Activated naive CD4-positive, alpha-beta T cell treated with anti-CD3 and anti-CD28 coated beads, Interleukin-2, amount 50 U/mL, for 24 hours (primary cell): ENCODE results near the gene TRPM8.
A peak's percentile ranks its signal among the peaks of the same experiment; 100 is the strongest.

ENCODE experiments used
- H3K27ac Mint-ChIP-seq: one replicate; pipeline ENCODE4 v1.8.0; 2021; ENCODE audit warnings: mild to moderate bottlenecking, mixed read lengths
- H3K27me3 Mint-ChIP-seq: one replicate; pipeline ENCODE4 v1.8.0; 2021; ENCODE audit warnings: mixed read lengths
- H3K36me3 Mint-ChIP-seq: one replicate; pipeline ENCODE4 v1.8.0; 2021; ENCODE audit warnings: mixed read lengths
- H3K4me1 Mint-ChIP-seq: one replicate; pipeline ENCODE4 v1.8.0; 2021; ENCODE audit warnings: mixed read lengths
- H3K4me3 Mint-ChIP-seq: one replicate; pipeline ENCODE4 v1.8.0; 2021; ENCODE audit warnings: mild to moderate bottlenecking, mixed read lengths
- H3K9me3 Mint-ChIP-seq: one replicate; pipeline ENCODE4 v1.8.0; 2021; ENCODE audit warnings: mixed read lengths

Gene TRPM8

GRCh38 chr2:234026693-234027254 lies 109.6 kb downstream of the TRPM8 start:
- Mint-ChIP-seq H3K9me3 (peaks cover 8% of the 10 kb centered on the region), H3K27me3 (no peaks in the 10 kb centered on the region), H3K27ac (no peak overlapping the region), H3K36me3 (peaks cover 2% of the 10 kb centered on the region), H3K4me3 (peak overlapping the region; percentile 80), H3K4me1 (peaks cover 38% of the 10 kb centered on the region)

GRCh38 chr2:234027641-234028040 lies 110.5 kb downstream of the TRPM8 start:
- peaks cover 2% of the 10 kb centered on the region for H3K36me3 Mint-ChIP-seq
- H3K27me3 Mint-ChIP-seq = no peaks in the 10 kb centered on the region
- H3K4me3 Mint-ChIP-seq = no peak overlapping the region
- peak overlapping the region; percentile 25 for H3K27ac Mint-ChIP-seq
- H3K9me3 Mint-ChIP-seq = peaks cover 8% of the 10 kb centered on the region
- peaks cover 45% of the 10 kb centered on the region for H3K4me1 Mint-ChIP-seq

- Mint-ChIP-seq H3K4me3 (no peak overlapping the region), H3K27me3 (no peaks in the 10 kb centered on the region), H3K4me1 (peaks cover 42% of the 10 kb centered on the region), H3K27ac (no peak overlapping the region), H3K9me3 (peaks cover 6% of the 10 kb centered on the region), H3K36me3 (peaks cover 4% of the 10 kb centered on the region)
These were observed 112.1 kb downstream of the TRPM8 start for GRCh38 chr2:234029150-234029733.

GRCh38 chr2:234031207-234031606 lies 114.0 kb downstream of the TRPM8 start:
- H3K27me3 Mint-ChIP-seq = no peaks in the 10 kb centered on the region
- peaks cover 6% of the 10 kb centered on the region for H3K36me3 Mint-ChIP-seq
- H3K27ac Mint-ChIP-seq = no peak overlapping the region
- H3K4me3 Mint-ChIP-seq = no peak overlapping the region
- H3K4me1 Mint-ChIP-seq = peaks cover 29% of the 10 kb centered on the region
- peaks cover 8% of the 10 kb centered on the region for H3K9me3 Mint-ChIP-seq

GRCh38 chr2:234032279-234032856 lies 115.2 kb downstream of the TRPM8 start:
- no peak overlapping the region for H3K27ac Mint-ChIP-seq
- no peak overlapping the region for H3K4me3 Mint-ChIP-seq
- H3K4me1 Mint-ChIP-seq = peaks cover 18% of the 10 kb centered on the region
- peaks cover 16% of the 10 kb centered on the region for H3K9me3 Mint-ChIP-seq
- no peaks in the 10 kb centered on the region for H3K27me3 Mint-ChIP-seq
- peaks cover 10% of the 10 kb centered on the region for H3K36me3 Mint-ChIP-seq

GRCh38 chr2:234033174-234033573 lies 116.0 kb downstream of the TRPM8 start:
- Mint-ChIP-seq H3K4me3 (no peak overlapping the region), H3K27me3 (no peaks in the 10 kb centered on the region), H3K27ac (no peak overlapping the region), H3K9me3 (peaks cover 17% of the 10 kb centered on the region), H3K36me3 (peaks cover 10% of the 10 kb centered on the region), H3K4me1 (peaks cover 11% of the 10 kb centered on the region)

- Mint-ChIP-seq H3K27me3 (no peaks in the 10 kb centered on the region), H3K4me3 (peak overlapping the region; percentile 12), H3K27ac (no peak overlapping the region), H3K9me3 (peaks cover 17% of the 10 kb centered on the region), H3K4me1 (peaks cover 7% of the 10 kb centered on the region), H3K36me3 (peaks cover 10% of the 10 kb centered on the region)
These were observed 116.7 kb downstream of the TRPM8 start for GRCh38 chr2:234033885-234034284.

GRCh38 chr2:234038076-234038802 lies 121.1 kb downstream of the TRPM8 start:
- Mint-ChIP-seq H3K27me3 (peaks cover 2% of the 10 kb centered on the region), H3K9me3 (peaks cover 17% of the 10 kb centered on the region)

GRCh38 chr2:234044157-234044556 lies 127.0 kb downstream of the TRPM8 start:
- H3K36me3 Mint-ChIP-seq = no peaks in the 10 kb centered on the region
- no peaks in the 10 kb centered on the region for H3K9me3 Mint-ChIP-seq
- peaks cover 2% of the 10 kb centered on the region for H3K27me3 Mint-ChIP-seq
- H3K27ac Mint-ChIP-seq = no peak overlapping the region
- no peak overlapping the region for H3K4me3 Mint-ChIP-seq
- no peaks in the 10 kb centered on the region for H3K4me1 Mint-ChIP-seq

More at GRCh38 chr2:234038076-234038802, 121.1 kb downstream of the TRPM8 start:
- Mint-ChIP-seq H3K36me3 (peaks cover 10% of the 10 kb centered on the region), H3K4me1 (no peaks in the 10 kb centered on the region), H3K4me3 (no peak overlapping the region), H3K27ac (no peak overlapping the region)

- Mint-ChIP-seq H3K27me3 (peaks cover under 1% of the 10 kb centered on the region), H3K27ac (no peak overlapping the region), H3K4me3 (no peak overlapping the region), H3K4me1 (peaks cover 2% of the 10 kb centered on the region), H3K36me3 (no peaks in the 10 kb centered on the region), H3K9me3 (no peaks in the 10 kb centered on the region)
These were observed 129.3 kb downstream of the TRPM8 start for GRCh38 chr2:234046521-234046920.

- Mint-ChIP-seq H3K4me3 (no peak overlapping the region), H3K9me3 (no peaks in the 10 kb centered on the region), H3K4me1 (peaks cover 7% of the 10 kb centered on the region), H3K27me3 (no peaks in the 10 kb centered on the region), H3K27ac (no peak overlapping the region), H3K36me3 (no peaks in the 10 kb centered on the region)
These were observed 130.2 kb downstream of the TRPM8 start for GRCh38 chr2:234047361-234047760.

- no peaks in the 10 kb centered on the region for H3K27me3 Mint-ChIP-seq
These were observed 130.9 kb downstream of the TRPM8 start for GRCh38 chr2:234048049-234048448.

GRCh38 chr2:234050455-234051135 lies 133.4 kb downstream of the TRPM8 start, which contains the start of gene SPP2:
TSS of gene SPP2 (plus strand) at chr2:234050702. CDS start at chr2:234050787, 85 bp downstream.
- Mint-ChIP-seq H3K27me3 (no peaks in the 10 kb centered on the region), H3K9me3 (no peaks in the 10 kb centered on the region), H3K36me3 (no peaks in the 10 kb centered on the region), H3K27ac (peak within 1 kb of the TSS; percentile 27), H3K4me3 (no peak within 1 kb of the TSS), H3K4me1 (peaks cover 7% of the 10 kb centered on the region)

More at GRCh38 chr2:234048049-234048448, 130.9 kb downstream of the TRPM8 start:
- H3K9me3 Mint-ChIP-seq = no peaks in the 10 kb centered on the region
- H3K36me3 Mint-ChIP-seq = no peaks in the 10 kb centered on the region
- no peak overlapping the region for H3K27ac Mint-ChIP-seq
- peaks cover 7% of the 10 kb centered on the region for H3K4me1 Mint-ChIP-seq
- no peak overlapping the region for H3K4me3 Mint-ChIP-seq

- peaks cover 7% of the 10 kb centered on the region for H3K4me1 Mint-ChIP-seq
- H3K4me3 Mint-ChIP-seq = no peak overlapping the region
- H3K36me3 Mint-ChIP-seq = no peaks in the 10 kb centered on the region
- H3K9me3 Mint-ChIP-seq = no peaks in the 10 kb centered on the region
- peak overlapping the region; percentile 27 for H3K27ac Mint-ChIP-seq
- H3K27me3 Mint-ChIP-seq = no peaks in the 10 kb centered on the region
These were observed 134.3 kb downstream of the TRPM8 start for GRCh38 chr2:234051374-234052070.

GRCh38 chr2:234058881-234059280 lies 141.7 kb downstream of the TRPM8 start:
- no peaks in the 10 kb centered on the region for H3K27me3 Mint-ChIP-seq
- H3K27ac Mint-ChIP-seq = no peak overlapping the region
- no peaks in the 10 kb centered on the region for H3K4me1 Mint-ChIP-seq
- no peak overlapping the region for H3K4me3 Mint-ChIP-seq
- no peaks in the 10 kb centered on the region for H3K9me3 Mint-ChIP-seq
- no peaks in the 10 kb centered on the region for H3K36me3 Mint-ChIP-seq
